K562 (cell line): ENCODE data around the gene KIT. TPM values are rescaled to one million over a fixed set of nuclear protein-coding genes. Genes with fewer than 3 reads are reported as not detected.

Experiments used
- BMI1 ChIP-seq: fragments of 150-350 bp; IDR thresholded peaks from 2 replicates; pipeline ENCODE4 v1.6.1; 2014; ENCODE audit warnings: low read length
- KDM5B ChIP-seq: fragments of 200-600 bp; sonication (generic); IDR thresholded peaks from 2 replicates; pipeline ENCODE4 v1.6.1; 2012; ENCODE audit warnings: low read depth, mild to moderate bottlenecking, moderate library complexity, low read length, control low read depth, inconsistent platforms; ENCODE audit not compliant: insufficient replicate concordance
- KLF6 ChIP-seq: fragments of 250-450 bp; sonication (Bioruptor Pico); IDR thresholded peaks from 2 replicates; pipeline ENCODE4 v1.4.0; 2020; ENCODE audit warnings: mild to moderate bottlenecking, moderate library complexity, borderline replicate concordance
- MTF1 ChIP-seq: fragments of 250-450 bp; sonication (Bioruptor Pico); IDR thresholded peaks from 2 replicates; pipeline ENCODE4 v1.9.0; 2021; ENCODE audit warnings: moderate library complexity, mild to moderate bottlenecking, inconsistent platforms, borderline replicate concordance
- MYC ChIP-seq, 2 experiments: fragments of 250-450 bp in 1 of 2; sonication (Bioruptor Pico) in 1 of 2; IDR thresholded peaks; 2 replicates each; pipeline versions ENCODE4 v1.5.1 to v1.6.1; 2012 to 2021; ENCODE audit warnings: low read depth in 2 of 2, borderline replicate concordance in 1 of 2, improper control_type of control experiment in 1 of 2, low read length in 1 of 2, mild to moderate bottlenecking in 1 of 2, moderate library complexity in 1 of 2
- NCOA4 ChIP-seq: fragments of 450-650 bp; IDR thresholded peaks from 2 replicates; pipeline ENCODE4 v1.6.1; 2018; ENCODE audit warnings: mild to moderate bottlenecking; ENCODE audit not compliant: partially characterized antibody
- PHB ChIP-seq: fragments of 250-450 bp; sonication (Bioruptor Pico); IDR thresholded peaks from 2 replicates; pipeline ENCODE4 v1.5.0; 2021
- SMARCE1 ChIP-seq: fragments of 450-650 bp; IDR thresholded peaks from 2 replicates; pipeline ENCODE4 v1.7.1; 2016; ENCODE audit warnings: mild to moderate bottlenecking
- SREBF2 ChIP-seq: sonication (generic); formaldehyde crosslinking; IDR thresholded peaks from 2 replicates; pipeline ENCODE4 v1.4.0; 2020; ENCODE audit warnings: mild to moderate bottlenecking, missing genetic modification reagents
- STAG1 ChIP-seq: sonication (generic); formaldehyde crosslinking; IDR thresholded peaks from 2 replicates; pipeline ENCODE4 v1.5.0; 2020; ENCODE audit warnings: missing genetic modification reagents, borderline replicate concordance
- STAT5A ChIP-seq: IDR thresholded peaks from 2 replicates; pipeline ENCODE4 v1.6.1; 2012; ENCODE audit warnings: low read length, inconsistent platforms, borderline replicate concordance
- ZNF175 ChIP-seq: fragments of 200-800 bp; sonication (Bioruptor generic); IDR thresholded peaks from 2 replicates; pipeline ENCODE4 v1.6.1; 2016; ENCODE audit warnings: low read depth, mild to moderate bottlenecking, missing genetic modification characterization, missing compliant biosample characterization
- ZNF75A ChIP-seq: fragments of 450-650 bp; formaldehyde crosslinking; IDR thresholded peaks from 2 replicates; pipeline ENCODE4 v1.4.0; 2020; ENCODE audit warnings: mild to moderate bottlenecking
- ZSCAN29 ChIP-seq: fragments of 450-650 bp; IDR thresholded peaks from 2 replicates; pipeline ENCODE4 v1.6.1; 2017
- polyA plus RNA-seq, 8 experiments: library from polyadenylated mRNA; depleted of rRNA in 4 of 8; stranded (reverse) in 5 of 8; unstranded in 3 of 8; fragments of >200 nt; fragmentation: Nextera tagmentation in 2 of 8; fragmentation: Illumina TruSeq in 1 of 8; extraction: Ambion mirVana in 2 of 8; extraction: Trizol in 1 of 8; gene quantifications; 2 replicates each; pipeline versions ENCODE4 v1.2.1 to v1.2.3, GENCODE V29; 2011 to 2014; ENCODE audit warnings: inconsistent platforms in 1 of 8, missing spikeins in 1 of 8
- total RNA-seq, 7 experiments: library from RNA; depleted of rRNA in 6 of 7; stranded (reverse); fragments of >200 nt in 6 of 7; fragmentation: Illumina TruSeq in 2 of 7; extraction: Trizol in 2 of 7; gene quantifications; 2 replicates each; pipeline versions ENCODE4 v1.2.1 to v1.2.3, GENCODE V29; 2011 to 2021; ENCODE audit warnings: low replicate concordance in 1 of 7
- TF ChIP-seq, protein P1 (sequence below), 2 experiments: fragments of 150-350 bp in 1 of 2; IDR thresholded peaks; 2 replicates each; pipeline ENCODE4 v1.6.1; 2012 to 2016; ENCODE audit warnings: low read depth in 2 of 2, low read length in 2 of 2, mild to moderate bottlenecking in 1 of 2, moderate library complexity in 1 of 2
- TF ChIP-seq, protein P2 (sequence below): sonication (generic); formaldehyde crosslinking; IDR thresholded peaks from 2 replicates; pipeline ENCODE4 v1.8.0; 2022; ENCODE audit warnings: mild to moderate bottlenecking, missing genetic modification reagents
- TF ChIP-seq, protein P3 (sequence below): fragments of 250-450 bp; sonication (Bioruptor Pico); IDR thresholded peaks from 2 replicates; pipeline ENCODE4 v1.8.0; 2021; ENCODE audit warnings: moderate library complexity, mild to moderate bottlenecking, inconsistent platforms
- TF ChIP-seq, protein P4 (sequence below): sonication (generic); formaldehyde crosslinking; IDR thresholded peaks from 2 replicates; pipeline ENCODE4 v1.8.0; 2022; ENCODE audit warnings: missing genetic modification reagents, mild to moderate bottlenecking, moderate library complexity, borderline replicate concordance
- TF ChIP-seq, protein P5 (sequence below): fragments of 450-650 bp; IDR thresholded peaks from 2 replicates; pipeline ENCODE4 v1.6.1; 2017; ENCODE audit warnings: antibody characterized with exemption

Gene KIT
- total and polyA plus RNA-seq, 9 of the 15 experiments (the other 6 are each of a cell fraction or from before 2014, with no cell fraction given): 0.27 to 5.6 (median 0.57) TPM

DNA sequence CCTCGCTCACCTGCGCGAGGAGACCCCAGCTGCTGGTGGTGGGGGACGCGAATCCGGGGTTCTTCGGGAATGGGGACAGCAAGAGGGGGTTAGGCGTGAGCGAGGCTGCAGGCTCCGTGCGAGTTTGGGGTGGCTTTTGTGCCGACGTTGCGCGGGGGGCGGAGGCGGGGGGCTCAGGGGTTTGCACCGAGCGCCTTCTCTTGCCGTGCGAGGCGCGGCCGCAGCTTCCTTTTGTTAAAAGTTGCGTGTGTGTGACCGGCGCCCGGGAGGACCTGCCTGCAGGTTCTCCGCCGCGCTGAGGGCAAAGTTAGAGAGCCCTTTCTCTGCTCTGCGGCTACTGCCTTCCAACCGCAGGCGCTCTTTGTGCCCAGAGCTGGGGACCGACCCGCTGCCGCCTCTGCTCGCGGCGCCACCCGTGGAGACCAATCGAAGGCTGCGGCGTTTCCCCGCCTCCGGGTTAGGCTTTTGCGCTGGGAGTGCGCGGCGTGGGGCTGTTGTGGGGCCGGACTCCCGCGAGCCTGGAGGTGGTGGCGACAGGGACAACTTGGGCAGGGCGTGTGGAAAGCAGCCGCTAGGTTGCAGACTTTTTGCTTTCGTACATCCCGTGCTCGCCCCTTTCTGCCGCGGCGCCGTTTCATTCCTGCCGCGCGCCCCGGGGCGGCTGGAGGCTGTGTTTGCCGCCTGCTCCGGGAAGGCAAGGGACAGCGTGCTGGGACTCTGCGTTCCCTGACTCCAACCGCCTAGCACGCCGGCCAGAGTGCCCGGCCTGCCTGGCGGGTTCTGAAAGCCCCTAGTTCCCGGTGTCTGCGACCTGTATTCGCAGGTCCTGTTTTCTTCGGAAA is 716 bp downstream of the KIT start (continued):
- TF ChIP-seq, protein P1, sequence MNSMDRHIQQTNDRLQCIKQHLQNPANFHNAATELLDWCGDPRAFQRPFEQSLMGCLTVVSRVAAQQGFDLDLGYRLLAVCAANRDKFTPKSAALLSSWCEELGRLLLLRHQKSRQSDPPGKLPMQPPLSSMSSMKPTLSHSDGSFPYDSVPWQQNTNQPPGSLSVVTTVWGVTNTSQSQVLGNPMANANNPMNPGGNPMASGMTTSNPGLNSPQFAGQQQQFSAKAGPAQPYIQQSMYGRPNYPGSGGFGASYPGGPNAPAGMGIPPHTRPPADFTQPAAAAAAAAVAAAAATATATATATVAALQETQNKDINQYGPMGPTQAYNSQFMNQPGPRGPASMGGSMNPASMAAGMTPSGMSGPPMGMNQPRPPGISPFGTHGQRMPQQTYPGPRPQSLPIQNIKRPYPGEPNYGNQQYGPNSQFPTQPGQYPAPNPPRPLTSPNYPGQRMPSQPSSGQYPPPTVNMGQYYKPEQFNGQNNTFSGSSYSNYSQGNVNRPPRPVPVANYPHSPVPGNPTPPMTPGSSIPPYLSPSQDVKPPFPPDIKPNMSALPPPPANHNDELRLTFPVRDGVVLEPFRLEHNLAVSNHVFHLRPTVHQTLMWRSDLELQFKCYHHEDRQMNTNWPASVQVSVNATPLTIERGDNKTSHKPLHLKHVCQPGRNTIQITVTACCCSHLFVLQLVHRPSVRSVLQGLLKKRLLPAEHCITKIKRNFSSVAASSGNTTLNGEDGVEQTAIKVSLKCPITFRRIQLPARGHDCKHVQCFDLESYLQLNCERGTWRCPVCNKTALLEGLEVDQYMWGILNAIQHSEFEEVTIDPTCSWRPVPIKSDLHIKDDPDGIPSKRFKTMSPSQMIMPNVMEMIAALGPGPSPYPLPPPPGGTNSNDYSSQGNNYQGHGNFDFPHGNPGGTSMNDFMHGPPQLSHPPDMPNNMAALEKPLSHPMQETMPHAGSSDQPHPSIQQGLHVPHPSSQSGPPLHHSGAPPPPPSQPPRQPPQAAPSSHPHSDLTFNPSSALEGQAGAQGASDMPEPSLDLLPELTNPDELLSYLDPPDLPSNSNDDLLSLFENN (IDR thresholded peaks at IDR 0.05; ENCODE audit: low read depth in 2 of 2, low read length in 2 of 2): no peak
- TF ChIP-seq, protein P2, sequence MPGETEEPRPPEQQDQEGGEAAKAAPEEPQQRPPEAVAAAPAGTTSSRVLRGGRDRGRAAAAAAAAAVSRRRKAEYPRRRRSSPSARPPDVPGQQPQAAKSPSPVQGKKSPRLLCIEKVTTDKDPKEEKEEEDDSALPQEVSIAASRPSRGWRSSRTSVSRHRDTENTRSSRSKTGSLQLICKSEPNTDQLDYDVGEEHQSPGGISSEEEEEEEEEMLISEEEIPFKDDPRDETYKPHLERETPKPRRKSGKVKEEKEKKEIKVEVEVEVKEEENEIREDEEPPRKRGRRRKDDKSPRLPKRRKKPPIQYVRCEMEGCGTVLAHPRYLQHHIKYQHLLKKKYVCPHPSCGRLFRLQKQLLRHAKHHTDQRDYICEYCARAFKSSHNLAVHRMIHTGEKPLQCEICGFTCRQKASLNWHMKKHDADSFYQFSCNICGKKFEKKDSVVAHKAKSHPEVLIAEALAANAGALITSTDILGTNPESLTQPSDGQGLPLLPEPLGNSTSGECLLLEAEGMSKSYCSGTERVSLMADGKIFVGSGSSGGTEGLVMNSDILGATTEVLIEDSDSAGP (CRISPR knock-in tag): no peak
- TF ChIP-seq MTF1 (CRISPR knock-in tag): no peak
- no peak for TF ChIP-seq KLF6
- no peak for TF ChIP-seq STAT5A
- TF ChIP-seq ZNF75A: no peak
- TF ChIP-seq PHB (CRISPR knock-in tag): no peak
- no peak for TF ChIP-seq BMI1
- TF ChIP-seq NCOA4: no peak
- no peak for TF ChIP-seq ZSCAN29
- no peak for TF ChIP-seq SMARCE1
- no peak for TF ChIP-seq KDM5B
- no peak for TF ChIP-seq SREBF2 (CRISPR knock-in tag)
- TF ChIP-seq ZNF175 (CRISPR knock-in tag): no peak
- peak; percentile 37; the same call in 1 of the 2 replicates for TF ChIP-seq MYC (IDR thresholded peaks at IDR 0.05; ENCODE audit: low read depth, low read length)
- TF ChIP-seq MYC (CRISPR knock-in tag; IDR thresholded peaks at IDR 0.05; ENCODE audit: borderline replicate concordance, low read depth): no peak
- TF ChIP-seq, protein P3, sequence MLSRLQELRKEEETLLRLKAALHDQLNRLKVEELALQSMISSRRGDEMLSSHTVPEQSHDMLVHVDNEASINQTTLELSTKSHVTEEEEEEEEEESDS (CRISPR knock-in tag): no peak
- TF ChIP-seq, protein P4, sequence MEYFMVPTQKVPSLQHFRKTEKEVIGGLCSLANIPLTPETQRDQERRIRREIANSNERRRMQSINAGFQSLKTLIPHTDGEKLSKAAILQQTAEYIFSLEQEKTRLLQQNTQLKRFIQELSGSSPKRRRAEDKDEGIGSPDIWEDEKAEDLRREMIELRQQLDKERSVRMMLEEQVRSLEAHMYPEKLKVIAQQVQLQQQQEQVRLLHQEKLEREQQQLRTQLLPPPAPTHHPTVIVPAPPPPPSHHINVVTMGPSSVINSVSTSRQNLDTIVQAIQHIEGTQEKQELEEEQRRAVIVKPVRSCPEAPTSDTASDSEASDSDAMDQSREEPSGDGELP: peak; percentile 47; the same call in 1 of the 2 replicates
- TF ChIP-seq, protein P5, sequence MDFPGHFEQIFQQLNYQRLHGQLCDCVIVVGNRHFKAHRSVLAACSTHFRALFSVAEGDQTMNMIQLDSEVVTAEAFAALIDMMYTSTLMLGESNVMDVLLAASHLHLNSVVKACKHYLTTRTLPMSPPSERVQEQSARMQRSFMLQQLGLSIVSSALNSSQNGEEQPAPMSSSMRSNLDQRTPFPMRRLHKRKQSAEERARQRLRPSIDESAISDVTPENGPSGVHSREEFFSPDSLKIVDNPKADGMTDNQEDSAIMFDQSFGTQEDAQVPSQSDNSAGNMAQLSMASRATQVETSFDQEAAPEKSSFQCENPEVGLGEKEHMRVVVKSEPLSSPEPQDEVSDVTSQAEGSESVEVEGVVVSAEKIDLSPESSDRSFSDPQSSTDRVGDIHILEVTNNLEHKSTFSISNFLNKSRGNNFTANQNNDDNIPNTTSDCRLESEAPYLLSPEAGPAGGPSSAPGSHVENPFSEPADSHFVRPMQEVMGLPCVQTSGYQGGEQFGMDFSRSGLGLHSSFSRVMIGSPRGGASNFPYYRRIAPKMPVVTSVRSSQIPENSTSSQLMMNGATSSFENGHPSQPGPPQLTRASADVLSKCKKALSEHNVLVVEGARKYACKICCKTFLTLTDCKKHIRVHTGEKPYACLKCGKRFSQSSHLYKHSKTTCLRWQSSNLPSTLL: no peak
- TF ChIP-seq STAG1: no peak
